ENCODE data around the gene TRIM36. TPM values are rescaled to one million over a fixed set of nuclear protein-coding genes. Genes with fewer than 3 reads are reported as not detected.

Gene TRIM36
- total RNA-seq, 4 donors from 2014 or later: 27.2 to 69.0 (median 48.7) TPM

DNA sequence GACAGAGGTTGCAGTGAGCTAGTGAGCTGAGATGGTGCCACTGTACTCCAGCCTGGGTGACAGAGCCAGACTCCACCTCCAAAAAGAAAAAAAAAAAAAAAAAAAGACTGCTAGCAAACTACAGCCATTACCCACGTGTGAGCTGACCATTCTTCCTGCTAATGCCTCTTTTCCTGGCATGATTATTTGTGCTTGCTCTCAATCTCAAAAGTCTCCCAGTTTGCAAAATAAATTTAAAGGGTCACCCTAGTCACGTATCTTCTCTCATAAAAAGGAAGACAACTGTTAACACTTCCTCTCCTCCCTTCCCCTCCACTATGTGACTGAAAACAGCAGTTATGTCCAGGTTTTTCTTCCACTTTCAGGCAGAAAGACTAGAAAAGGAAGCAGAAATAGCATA, 37.2 kb downstream of the TRIM36 start:
- Histone ChIP-seq H3K36me3 (peaks cover 0 to 20% (median 0%) of the 10 kb centered on the region in 3 donors), H3K27me3 (no peaks in the 10 kb centered on the region), H3K27ac (no peak overlapping the region), H3K9me3 (no peaks in the 10 kb centered on the region), H3K4me1 (no peaks in the 10 kb centered on the region), H3K4me3 (no peak overlapping the region)
- TF ChIP-seq POLR2A (IDR thresholded peaks at IDR 0.05): no peak
- TF ChIP-seq, protein P1, sequence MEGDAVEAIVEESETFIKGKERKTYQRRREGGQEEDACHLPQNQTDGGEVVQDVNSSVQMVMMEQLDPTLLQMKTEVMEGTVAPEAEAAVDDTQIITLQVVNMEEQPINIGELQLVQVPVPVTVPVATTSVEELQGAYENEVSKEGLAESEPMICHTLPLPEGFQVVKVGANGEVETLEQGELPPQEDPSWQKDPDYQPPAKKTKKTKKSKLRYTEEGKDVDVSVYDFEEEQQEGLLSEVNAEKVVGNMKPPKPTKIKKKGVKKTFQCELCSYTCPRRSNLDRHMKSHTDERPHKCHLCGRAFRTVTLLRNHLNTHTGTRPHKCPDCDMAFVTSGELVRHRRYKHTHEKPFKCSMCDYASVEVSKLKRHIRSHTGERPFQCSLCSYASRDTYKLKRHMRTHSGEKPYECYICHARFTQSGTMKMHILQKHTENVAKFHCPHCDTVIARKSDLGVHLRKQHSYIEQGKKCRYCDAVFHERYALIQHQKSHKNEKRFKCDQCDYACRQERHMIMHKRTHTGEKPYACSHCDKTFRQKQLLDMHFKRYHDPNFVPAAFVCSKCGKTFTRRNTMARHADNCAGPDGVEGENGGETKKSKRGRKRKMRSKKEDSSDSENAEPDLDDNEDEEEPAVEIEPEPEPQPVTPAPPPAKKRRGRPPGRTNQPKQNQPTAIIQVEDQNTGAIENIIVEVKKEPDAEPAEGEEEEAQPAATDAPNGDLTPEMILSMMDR (IDR thresholded peaks at IDR 0.05): no peak
- DNase-seq: no peak

- H3K27ac ChIP-seq: no peak overlapping the region
- no peaks in the 10 kb centered on the region for H3K9me3 ChIP-seq
- TF ChIP-seq, protein P1 (IDR thresholded peaks at IDR 0.05): no peak
- no peak for TF ChIP-seq POLR2A (IDR thresholded peaks at IDR 0.05)
- H3K4me3 ChIP-seq: no peak overlapping the region
- DNase-seq: no peak
- H3K4me1 ChIP-seq: no peaks in the 10 kb centered on the region
- peaks cover 0 to 15% (median 0%) of the 10 kb centered on the region in 3 donors for H3K36me3 ChIP-seq
- H3K27me3 ChIP-seq: no peaks in the 10 kb centered on the region
Measured at GRCh38 chr5:115126303-115126702, 43.4 kb downstream of the TRIM36 start.

DNA sequence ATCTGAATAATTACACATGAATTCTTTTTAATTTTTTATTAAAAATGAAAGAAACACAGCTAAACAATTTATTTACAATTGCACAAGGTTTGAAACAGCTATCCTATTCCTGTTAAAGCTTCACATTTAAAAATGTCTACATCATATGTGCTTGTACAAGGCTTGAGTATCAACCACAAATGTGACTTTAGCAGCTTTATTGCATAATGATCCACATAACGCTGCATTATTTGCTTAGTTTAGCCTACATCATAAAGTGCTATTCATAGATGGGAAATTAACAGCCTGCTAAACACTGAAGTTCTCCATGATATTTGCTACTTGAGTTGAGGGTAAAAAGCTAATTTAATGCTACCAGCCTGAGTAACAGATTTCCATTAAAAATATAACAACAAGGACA, 45.0 kb downstream of the TRIM36 start:
- H3K9me3 ChIP-seq: no peaks in the 10 kb centered on the region
- H3K27ac ChIP-seq: no peak overlapping the region
- H3K27me3 ChIP-seq: no peaks in the 10 kb centered on the region
- no peak for DNase-seq
- H3K36me3 ChIP-seq: peaks cover 0 to 5% (median 0%) of the 10 kb centered on the region in 3 donors
- no peak overlapping the region for H3K4me3 ChIP-seq
- TF ChIP-seq, protein P1 (IDR thresholded peaks at IDR 0.05): no peak
- no peak for TF ChIP-seq POLR2A (IDR thresholded peaks at IDR 0.05)
- H3K4me1 ChIP-seq: no peaks in the 10 kb centered on the region

DNA sequence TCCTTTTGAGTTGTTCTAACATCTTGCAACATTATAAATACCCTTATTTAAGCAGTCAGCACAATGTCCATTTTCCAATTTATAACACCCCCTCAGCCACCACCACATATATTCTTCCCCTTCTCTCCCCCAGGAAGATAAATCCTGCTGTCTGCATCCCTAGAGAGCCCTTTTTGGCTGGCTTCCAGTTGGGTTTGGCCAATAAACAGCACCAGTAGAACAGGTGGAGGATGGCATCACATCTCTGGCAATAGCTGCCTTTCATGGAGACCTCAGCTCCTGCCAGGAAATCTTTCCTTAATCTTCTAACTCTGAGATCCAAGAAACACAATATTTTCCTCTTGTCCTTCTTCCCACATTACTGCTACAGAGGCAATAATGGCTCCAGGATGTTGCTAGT, 53.7 kb downstream of the TRIM36 start:
- no peak overlapping the region for H3K4me3 ChIP-seq
- TF ChIP-seq POLR2A (IDR thresholded peaks at IDR 0.05): no peak
- TF ChIP-seq, protein P1 (IDR thresholded peaks at IDR 0.05): no peak
- no peak for DNase-seq

GRCh38 chr5:115109840-115110239, 59.9 kb downstream of the TRIM36 start:
- Histone ChIP-seq H3K27me3 (no peaks in the 10 kb centered on the region), H3K4me1 (no peaks in the 10 kb centered on the region), H3K4me3 (no peak overlapping the region), H3K9me3 (no peaks in the 10 kb centered on the region), H3K27ac (no peak overlapping the region), H3K36me3 (no peaks in the 10 kb centered on the region)
- DNase-seq: no peak
- TF ChIP-seq, protein P1 (IDR thresholded peaks at IDR 0.05): no peak
- no peak for TF ChIP-seq POLR2A (IDR thresholded peaks at IDR 0.05)

More for the DNA sequence above, 53.7 kb downstream of the TRIM36 start:
- Histone ChIP-seq H3K36me3 (no peaks in the 10 kb centered on the region), H3K27ac (no peak overlapping the region), H3K9me3 (no peaks in the 10 kb centered on the region), H3K4me1 (no peaks in the 10 kb centered on the region), H3K27me3 (no peaks in the 10 kb centered on the region)

- H3K4me3 ChIP-seq: no peak overlapping the region
- no peaks in the 10 kb centered on the region for H3K36me3 ChIP-seq
- DNase-seq: no peak
- H3K27ac ChIP-seq: no peak overlapping the region
- no peaks in the 10 kb centered on the region for H3K9me3 ChIP-seq
- H3K4me1 ChIP-seq: no peaks in the 10 kb centered on the region
- no peak for TF ChIP-seq POLR2A (IDR thresholded peaks at IDR 0.05)
- TF ChIP-seq, protein P1 (IDR thresholded peaks at IDR 0.05): no peak
- no peaks in the 10 kb centered on the region for H3K27me3 ChIP-seq
Measured at GRCh38 chr5:115109356-115109755, 60.4 kb downstream of the TRIM36 start.
